GM10248 (cell line): ENCODE data around the gene TMEM117.
A peak's percentile ranks its signal among the peaks of the same experiment; 100 is the strongest.
"Not testable (repeated sequence)": the region's sequence is repeated elsewhere in the genome, so short reads cannot be mapped to it uniquely, and the experiment has no call there.

Experiments used
- CTCF ChIA-PET: fragments of 300-600 bp; sonication (Branson Sonifier 250); formaldehyde crosslinking; extraction: SDS; loops from one replicate; lab custom pipeline; 2021; ENCODE audit warnings: antibody characterized with exemption; lab: Yijun Ruan, JAX
- POLR2A ChIA-PET: fragments of 350-650 bp; sonication (Branson Sonifier 250); formaldehyde crosslinking; extraction: SDS; loops from one replicate; lab custom pipeline; 2020; ENCODE audit warnings: antibody characterized with exemption; lab: Yijun Ruan, JAX
- DNase-seq: peaks from one replicate; pipeline ENCODE4 v3.0.0; 2012; ENCODE audit errors: extremely low spot score
- TF ChIP-seq, protein P1 (sequence below): IDR thresholded peaks from 2 replicates; pipeline ENCODE4 v1.5.1; 2012; ENCODE audit warnings: mild to moderate bottlenecking, low read depth; ENCODE audit errors: extremely low read depth, missing control alignments, control extremely low read depth

The TMEM117 gene

DNA sequence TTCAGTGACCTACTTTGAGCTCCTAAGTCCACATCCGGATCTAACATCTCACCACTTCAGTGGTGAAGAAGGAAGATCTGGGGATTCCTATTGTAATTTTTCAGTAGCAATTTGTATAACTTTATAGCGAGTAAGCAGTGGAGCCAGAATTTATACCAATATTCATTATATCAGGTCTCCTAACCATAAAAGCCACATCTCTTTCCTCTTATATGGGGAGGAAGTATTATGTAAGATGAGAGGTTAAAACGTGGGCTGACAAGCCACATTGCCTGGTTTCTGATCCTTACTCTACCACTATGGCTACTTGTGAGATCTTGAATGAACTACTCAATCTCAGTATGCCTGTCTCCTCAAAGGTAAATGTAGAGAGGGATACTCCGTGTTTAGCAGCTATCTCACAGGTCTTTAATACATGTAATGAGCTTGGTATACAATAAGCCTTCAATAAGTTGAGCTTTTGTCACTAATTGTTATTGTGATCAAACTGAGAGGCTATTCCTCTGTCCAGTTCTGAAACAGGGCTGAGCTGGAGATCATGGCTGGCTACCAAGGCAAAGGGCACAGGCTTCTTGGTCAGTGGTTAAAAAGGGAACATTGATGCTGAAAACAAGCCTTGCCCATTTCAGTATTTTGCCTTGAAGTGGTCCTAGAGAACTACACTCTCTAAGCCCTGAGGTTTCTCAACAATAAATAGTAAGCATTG, 3.3 kb upstream of the TMEM117 start:
- no peak for DNase-seq
- ChIA-PET POLR2A (no interaction called here), CTCF (interaction anchor here (1.0 to 2.5 kb wide), 6 partner anchors 13 to 55 kb away, joined by 3 to 7 read pairs (median 4); partner anchors contain the start of gene TWF1)
- TF ChIP-seq, protein P1, sequence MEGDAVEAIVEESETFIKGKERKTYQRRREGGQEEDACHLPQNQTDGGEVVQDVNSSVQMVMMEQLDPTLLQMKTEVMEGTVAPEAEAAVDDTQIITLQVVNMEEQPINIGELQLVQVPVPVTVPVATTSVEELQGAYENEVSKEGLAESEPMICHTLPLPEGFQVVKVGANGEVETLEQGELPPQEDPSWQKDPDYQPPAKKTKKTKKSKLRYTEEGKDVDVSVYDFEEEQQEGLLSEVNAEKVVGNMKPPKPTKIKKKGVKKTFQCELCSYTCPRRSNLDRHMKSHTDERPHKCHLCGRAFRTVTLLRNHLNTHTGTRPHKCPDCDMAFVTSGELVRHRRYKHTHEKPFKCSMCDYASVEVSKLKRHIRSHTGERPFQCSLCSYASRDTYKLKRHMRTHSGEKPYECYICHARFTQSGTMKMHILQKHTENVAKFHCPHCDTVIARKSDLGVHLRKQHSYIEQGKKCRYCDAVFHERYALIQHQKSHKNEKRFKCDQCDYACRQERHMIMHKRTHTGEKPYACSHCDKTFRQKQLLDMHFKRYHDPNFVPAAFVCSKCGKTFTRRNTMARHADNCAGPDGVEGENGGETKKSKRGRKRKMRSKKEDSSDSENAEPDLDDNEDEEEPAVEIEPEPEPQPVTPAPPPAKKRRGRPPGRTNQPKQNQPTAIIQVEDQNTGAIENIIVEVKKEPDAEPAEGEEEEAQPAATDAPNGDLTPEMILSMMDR: no peak

DNA sequence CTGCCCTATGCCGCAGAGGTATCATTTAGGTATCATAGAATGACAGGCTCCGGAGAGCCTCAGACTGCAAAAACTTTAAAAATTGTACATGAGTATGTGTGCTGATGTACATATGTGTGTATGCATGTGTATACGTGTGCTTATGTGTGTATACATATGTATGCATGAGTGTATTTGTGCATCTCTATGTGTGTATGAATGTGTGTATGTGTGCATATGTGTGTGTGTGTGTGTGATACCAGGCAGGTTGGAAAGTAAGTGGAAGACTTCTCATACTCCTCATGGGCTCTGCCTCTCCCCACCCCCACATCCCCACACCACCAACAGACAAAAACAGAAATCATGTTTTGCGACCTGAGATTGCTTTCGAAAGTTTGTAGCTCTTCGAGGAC, 621 bp upstream of the TMEM117 start:
- ChIA-PET POLR2A (interaction anchor here (0.6 to 0.8 kb wide), 2 partner anchors 21 to 26 kb away, joined by 3 to 4 read pairs; no protein-coding TSS in a partner anchor), CTCF (interaction anchor here (0.7 to 1.2 kb wide), 5 partner anchors 10 to 75 kb away, joined by 3 to 4 read pairs (median 3); no protein-coding TSS in a partner anchor)
- DNase-seq: no peak
- TF ChIP-seq, protein P1: no peak

DNA sequence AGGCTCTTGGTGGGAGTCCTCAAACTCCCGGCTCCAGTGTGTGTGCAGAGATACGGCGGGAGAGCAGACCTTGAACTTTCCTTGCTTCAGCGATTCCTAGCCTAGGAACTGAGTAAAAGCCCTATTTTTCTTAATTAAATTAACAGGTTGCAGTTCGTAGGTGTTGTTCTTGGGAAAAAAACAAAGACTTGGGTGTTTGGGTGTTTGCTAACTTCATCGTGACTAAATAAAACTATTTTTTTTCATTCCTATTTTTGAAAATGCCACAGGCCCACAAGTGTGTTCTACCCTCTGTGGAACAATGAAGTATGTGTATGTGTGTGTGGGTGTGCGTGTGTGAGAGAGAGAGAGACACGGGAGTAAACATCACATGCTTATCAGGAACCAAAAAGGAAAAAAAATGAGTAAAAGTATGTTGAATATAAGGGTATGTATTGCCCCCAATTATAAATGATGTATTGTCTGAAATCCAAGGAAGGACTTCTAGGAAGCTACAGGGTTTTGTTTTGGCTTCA, 651 bp downstream of the TMEM117 start:
- ChIA-PET CTCF (interaction anchor here (1.0 to 1.4 kb wide), 4 partner anchors 15 to 32 kb away, joined by 3 to 4 read pairs (median 4); no protein-coding TSS in a partner anchor), POLR2A (no interaction called here)
- DNase-seq: peak; percentile 17
- TF ChIP-seq, protein P1: no peak

DNA sequence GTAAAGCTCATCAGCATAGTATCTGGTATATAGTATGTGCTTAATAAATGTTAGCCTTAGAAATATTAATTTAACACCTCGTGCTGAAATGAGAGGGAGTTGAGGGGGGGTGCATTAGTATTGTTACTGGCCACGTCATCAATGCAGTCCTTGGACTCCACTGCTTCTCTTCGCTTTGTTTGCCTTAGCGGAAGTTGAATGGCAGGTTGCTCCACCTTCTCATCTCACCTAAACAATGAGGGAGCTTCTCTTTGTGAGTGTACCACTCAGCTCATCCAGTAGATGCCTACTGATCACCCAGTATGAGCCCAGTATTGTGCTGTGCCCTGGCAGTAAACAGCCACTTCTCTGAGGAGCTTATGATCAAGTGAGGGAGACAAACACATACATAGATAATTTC, 4.5 kb downstream of the TMEM117 start:
- no peak for DNase-seq
- POLR2A ChIA-PET: no interaction called here
- TF ChIP-seq, protein P1: no peak
- CTCF ChIA-PET: interaction anchor here (1.0 to 1.8 kb wide), 2 partner anchors 11 to 14 kb away, joined by 3 to 5 read pairs; no protein-coding TSS in a partner anchor

DNA sequence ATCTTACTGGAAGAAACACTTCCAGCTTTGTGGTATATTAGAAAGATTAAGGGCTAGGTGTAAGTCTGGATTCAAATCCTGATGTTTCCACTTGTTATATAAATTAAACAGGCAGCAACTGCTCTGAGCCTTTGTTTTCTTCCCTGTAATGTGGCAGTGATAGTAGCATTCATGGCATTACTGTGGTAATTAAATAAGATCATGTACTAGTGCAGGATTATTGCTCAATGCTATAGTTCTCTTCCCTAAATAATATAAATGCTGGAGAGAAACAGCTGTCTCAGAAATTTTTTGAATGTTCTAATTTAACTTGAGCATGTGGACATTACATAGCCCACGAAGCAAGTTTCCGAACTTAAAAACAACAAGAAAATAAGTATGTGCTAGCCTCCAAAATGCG, 5.4 kb downstream of the TMEM117 start:
- ChIA-PET CTCF (interaction anchor here (1.0 to 1.8 kb wide), 4 partner anchors 10 to 35 kb away, joined by 3 to 5 read pairs (median 4); partner anchors contain the start of gene TWF1), POLR2A (no interaction called here)
- DNase-seq: no peak
- TF ChIP-seq, protein P1: no peak

DNA sequence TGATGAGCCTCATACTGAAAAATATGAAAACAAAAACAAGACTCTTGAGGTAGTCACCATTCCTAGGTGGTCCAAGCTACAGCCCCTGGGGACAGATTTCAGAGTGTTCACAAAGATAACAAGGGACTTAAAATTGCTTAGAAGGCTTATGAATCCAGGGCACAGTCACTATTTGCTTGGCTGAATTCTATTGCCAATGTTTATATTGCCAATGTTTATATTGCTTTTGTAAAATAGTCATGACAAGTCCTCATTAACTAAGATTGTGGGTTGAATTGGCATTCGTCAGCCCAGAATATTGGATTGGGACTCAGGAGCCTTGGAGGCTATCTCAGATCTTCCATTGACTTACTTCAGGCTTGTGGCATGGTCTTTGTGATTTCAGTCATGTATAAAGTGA, 6.4 kb downstream of the TMEM117 start:
- DNase-seq: no peak
- TF ChIP-seq, protein P1: no peak
- ChIA-PET POLR2A (no interaction called here), CTCF (no interaction called here)

DNA sequence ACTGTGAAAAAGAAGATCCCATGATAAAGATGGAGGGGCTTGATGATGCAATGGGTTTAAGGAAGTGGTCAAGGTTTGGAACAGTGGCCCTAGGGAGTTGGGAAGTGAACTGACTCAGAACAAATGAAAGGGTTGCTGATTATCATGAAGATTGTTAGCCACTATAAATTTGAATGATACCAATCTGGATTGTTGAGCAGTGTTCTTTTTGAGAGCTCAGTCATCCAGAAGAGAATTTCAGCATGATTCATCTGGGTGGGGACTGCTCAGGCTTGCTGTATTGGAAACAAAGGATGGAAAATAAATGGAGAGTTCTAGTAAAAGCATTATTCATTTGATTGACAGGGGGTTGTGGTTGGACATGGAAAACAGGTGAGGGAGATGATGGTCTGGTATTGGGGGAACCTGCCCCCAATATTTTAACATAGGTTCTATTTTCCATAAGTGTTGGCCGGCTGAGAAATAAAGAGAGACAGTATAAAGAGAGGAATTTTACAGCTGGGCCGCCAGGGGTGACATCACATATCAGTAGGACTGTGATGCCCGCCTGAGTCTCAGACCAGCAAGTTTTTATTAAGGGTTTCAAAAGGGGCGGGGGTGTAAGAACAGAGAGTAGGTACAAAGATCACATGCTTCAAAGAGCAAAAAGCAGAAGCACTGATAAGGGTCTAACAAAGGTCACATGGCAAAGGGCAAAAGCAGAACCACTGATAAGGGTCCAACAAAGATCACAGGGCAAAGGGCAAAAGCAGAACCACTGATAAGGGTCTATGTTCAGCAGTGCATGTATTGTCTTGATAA, 11.7 kb downstream of the TMEM117 start:
- CTCF ChIA-PET: interaction anchor here (1.0 to 1.3 kb wide), 2 partner anchors 12 to 23 kb away, joined by 3 read pairs; no protein-coding TSS in a partner anchor
- POLR2A ChIA-PET: interaction anchor here (0.6 kb wide), 1 partner anchor 501 kb away, joined by 4 read pairs; no protein-coding TSS in a partner anchor
- DNase-seq: not testable (repeated sequence)
